ENCODE measurements around the gene GLG1.
"Not testable (repeated sequence)": the region's sequence is repeated elsewhere in the genome, so short reads cannot be mapped to it uniquely, and the experiment has no call there.

Gene GLG1

DNA sequence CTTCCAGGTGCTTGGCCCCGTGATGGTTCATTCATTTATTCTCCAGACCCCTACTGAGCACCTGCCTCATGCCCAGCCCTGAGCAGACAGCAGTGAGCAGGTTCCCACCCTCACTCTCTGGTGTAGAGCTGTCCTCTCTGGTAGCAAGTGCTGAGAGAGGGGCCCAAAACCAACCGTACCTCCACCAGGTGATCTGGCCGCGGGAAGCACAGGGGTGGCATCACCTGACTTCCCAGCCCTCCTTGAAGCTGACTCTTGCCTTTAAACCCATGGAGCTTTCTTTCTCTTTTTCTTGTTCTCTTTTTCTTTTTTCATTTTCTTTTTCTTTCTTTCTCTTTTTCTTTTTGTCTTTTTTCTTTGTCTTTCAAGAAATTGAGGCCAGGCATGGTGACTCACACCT is 206.7 kb downstream of the GLG1 start:
- DNase-seq: not testable (repeated sequence)

- DNase-seq: not testable (repeated sequence)
Measured at GRCh38 chr16:74398212-74398895, 208.6 kb downstream of the GLG1 start.

Data from NCI-H69 (cell line).